ENCODE data around the gene SNAI1.

Gene SNAI1

GRCh38 chr20:50026746-50027575 is 44.2 kb downstream of the SNAI1 start:
- in situ Hi-C loops (cut with MboI; ENCODE audit: low sequenced_read_pairs) = no loop called here

GRCh38 chr20:50027611-50028105 is 44.9 kb downstream of the SNAI1 start:
- in situ Hi-C loops (cut with MboI; ENCODE audit: low sequenced_read_pairs) = no loop called here

- in situ Hi-C loops (cut with MboI; ENCODE audit: low sequenced_read_pairs) = no loop called here
These were observed 46.4 kb downstream of the SNAI1 start for GRCh38 chr20:50029083-50029696.

GRCh38 chr20:50029697-50030461 is 47.1 kb downstream of the SNAI1 start:
- in situ Hi-C loops (cut with MboI; ENCODE audit: low sequenced_read_pairs) = no loop called here

DNA sequence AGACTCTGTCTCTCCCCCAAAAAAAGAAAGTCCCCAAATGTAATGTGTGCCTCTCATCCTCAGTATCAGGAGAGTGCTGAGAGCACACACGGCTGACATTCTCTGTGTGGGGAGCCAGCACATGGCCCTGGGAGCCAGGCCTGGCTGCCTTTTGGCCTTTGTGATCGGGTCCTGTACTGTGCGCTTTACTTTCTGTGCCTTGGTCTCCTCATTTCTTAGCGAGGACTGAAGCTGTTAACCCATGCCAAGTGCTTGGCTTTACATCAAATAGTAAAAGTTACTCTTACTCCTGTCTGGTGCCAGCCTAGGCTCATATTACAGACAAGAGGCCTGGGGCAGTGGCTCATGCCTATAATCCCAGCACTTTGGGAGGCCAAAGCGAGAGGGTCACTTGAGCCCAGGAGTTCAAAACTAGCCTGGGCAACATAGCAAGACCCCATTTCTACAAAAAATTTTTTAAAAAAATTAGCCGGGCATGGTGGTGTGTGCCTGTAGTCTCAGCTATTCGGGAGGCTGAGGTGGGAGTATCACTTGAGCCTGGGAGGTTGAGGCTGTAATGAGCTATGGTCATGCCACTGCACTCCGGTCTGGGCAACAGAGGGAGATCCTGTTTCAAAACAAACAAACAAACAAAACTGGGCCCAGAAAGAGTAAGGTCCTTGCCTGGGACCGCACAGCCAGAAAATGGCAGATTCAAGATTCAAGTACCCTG is 50.3 kb downstream of the SNAI1 start:
- in situ Hi-C loops (cut with MboI; ENCODE audit: low sequenced_read_pairs) = no loop called here

DNA sequence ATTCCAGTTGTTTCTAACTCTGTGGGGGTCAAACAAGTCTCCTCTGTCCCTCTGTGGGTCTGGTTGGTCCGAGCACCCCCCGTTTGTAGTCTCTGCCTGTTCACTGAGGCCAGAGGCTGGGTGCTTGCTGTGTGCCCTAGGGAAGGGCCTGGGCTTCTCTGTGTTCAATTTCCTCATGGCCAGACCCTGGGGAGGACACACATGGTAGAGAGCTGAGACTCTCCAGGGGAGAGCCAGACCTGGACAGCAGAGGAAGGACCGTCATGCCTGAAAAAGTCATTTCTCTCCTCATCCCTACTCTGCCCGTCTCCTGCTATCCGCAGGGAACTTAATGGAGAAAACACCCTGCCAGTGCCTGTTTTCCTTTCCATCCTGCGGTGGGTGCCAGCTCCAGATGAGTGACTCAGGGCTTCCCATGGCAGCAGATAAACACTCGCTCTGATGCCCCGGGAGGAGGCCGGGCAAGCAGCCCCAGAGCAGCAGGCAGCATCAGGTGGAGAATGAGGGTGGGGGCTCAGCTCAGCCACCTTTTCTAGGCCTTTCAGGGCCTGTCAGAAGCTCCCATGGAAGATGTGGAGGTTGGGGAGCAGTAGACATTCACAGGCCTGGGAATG is 51.9 kb downstream of the SNAI1 start:
- in situ Hi-C loops (cut with MboI; ENCODE audit: low sequenced_read_pairs) = no loop called here

GRCh38 chr20:50036703-50037102 is 53.9 kb downstream of the SNAI1 start:
- in situ Hi-C loops (cut with MboI; ENCODE audit: low sequenced_read_pairs) = no loop called here

- in situ Hi-C loops (cut with MboI; ENCODE audit: low sequenced_read_pairs) = no loop called here
These were observed 54.3 kb downstream of the SNAI1 start for GRCh38 chr20:50037123-50037522.

DNA sequence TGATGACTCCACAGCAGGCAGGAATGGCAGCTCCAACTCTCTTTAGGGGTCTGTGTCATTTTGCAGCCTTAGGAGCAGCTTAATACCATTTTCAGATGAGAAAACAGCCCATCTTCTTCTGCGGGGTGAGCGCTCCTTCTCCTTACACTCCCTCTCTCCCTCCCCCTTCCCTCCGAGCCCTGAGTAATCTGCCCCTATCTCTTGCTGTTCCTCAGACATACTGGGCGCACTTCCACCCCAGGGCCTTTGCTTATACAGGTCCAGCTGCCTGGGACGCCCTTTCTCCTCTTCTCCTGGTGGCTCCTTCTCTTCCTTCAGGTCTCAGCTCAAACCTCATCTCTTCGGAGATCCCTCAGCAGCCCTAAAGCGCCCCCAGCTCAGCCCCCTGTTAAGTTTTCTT is 54.8 kb downstream of the SNAI1 start:
- in situ Hi-C loops (cut with MboI; ENCODE audit: low sequenced_read_pairs) = no loop called here

GRCh38 chr20:50038169-50038568 is 55.4 kb downstream of the SNAI1 start:
- in situ Hi-C loops (cut with MboI; ENCODE audit: low sequenced_read_pairs) = no loop called here
